ENCODE measurements around the gene THADA. TPM values are rescaled to one million over a fixed set of nuclear protein-coding genes. Genes with fewer than 3 reads are reported as not detected.
A peak's percentile ranks its signal among the peaks of the same experiment; 100 is the strongest.

THADA gene
- total RNA-seq, 1 donor from 2014 or later, result 28.3 TPM

DNA sequence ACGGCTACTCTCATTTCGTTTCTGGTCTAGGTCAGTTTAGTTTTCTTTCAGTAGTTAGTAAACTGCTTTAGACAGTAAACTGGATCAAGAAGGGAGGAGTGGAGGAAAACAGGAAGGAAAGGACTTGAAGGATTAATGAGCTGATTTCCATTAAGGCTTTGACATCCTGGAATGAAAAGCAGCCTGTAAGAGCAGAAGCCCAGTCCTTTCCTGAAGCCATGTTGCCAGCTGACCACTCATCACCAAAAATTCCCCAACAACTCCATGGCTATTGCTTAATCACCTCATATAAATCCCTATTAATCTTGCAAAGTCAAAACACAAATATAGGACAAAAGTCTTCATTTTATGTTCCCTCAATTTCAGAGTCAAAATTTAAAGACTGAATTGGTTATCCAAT, 255.8 kb downstream of the THADA start:
- DNase-seq (ENCODE audit: extremely low spot score, unreplicated experiment), result no peak
- H3K27me3 Mint-ChIP-seq (ENCODE audit: unreplicated experiment), result no peaks in the 10 kb centered on the region
- peaks cover 3% of the 10 kb centered on the region for H3K36me3 Mint-ChIP-seq (ENCODE audit: unreplicated experiment)
- H3K4me1 Mint-ChIP-seq (ENCODE audit: unreplicated experiment), result peaks cover 77% of the 10 kb centered on the region
- peak overlapping the region; percentile 55 for H3K27ac Mint-ChIP-seq (ENCODE audit: unreplicated experiment)
- no peaks in the 10 kb centered on the region for H3K9me3 Mint-ChIP-seq (ENCODE audit: unreplicated experiment)
- TF ChIP-seq, protein P1, sequence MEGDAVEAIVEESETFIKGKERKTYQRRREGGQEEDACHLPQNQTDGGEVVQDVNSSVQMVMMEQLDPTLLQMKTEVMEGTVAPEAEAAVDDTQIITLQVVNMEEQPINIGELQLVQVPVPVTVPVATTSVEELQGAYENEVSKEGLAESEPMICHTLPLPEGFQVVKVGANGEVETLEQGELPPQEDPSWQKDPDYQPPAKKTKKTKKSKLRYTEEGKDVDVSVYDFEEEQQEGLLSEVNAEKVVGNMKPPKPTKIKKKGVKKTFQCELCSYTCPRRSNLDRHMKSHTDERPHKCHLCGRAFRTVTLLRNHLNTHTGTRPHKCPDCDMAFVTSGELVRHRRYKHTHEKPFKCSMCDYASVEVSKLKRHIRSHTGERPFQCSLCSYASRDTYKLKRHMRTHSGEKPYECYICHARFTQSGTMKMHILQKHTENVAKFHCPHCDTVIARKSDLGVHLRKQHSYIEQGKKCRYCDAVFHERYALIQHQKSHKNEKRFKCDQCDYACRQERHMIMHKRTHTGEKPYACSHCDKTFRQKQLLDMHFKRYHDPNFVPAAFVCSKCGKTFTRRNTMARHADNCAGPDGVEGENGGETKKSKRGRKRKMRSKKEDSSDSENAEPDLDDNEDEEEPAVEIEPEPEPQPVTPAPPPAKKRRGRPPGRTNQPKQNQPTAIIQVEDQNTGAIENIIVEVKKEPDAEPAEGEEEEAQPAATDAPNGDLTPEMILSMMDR (IDR thresholded peaks at IDR 0.05), result no peak
- no peak overlapping the region for H3K4me3 Mint-ChIP-seq (ENCODE audit: unreplicated experiment)

DNA sequence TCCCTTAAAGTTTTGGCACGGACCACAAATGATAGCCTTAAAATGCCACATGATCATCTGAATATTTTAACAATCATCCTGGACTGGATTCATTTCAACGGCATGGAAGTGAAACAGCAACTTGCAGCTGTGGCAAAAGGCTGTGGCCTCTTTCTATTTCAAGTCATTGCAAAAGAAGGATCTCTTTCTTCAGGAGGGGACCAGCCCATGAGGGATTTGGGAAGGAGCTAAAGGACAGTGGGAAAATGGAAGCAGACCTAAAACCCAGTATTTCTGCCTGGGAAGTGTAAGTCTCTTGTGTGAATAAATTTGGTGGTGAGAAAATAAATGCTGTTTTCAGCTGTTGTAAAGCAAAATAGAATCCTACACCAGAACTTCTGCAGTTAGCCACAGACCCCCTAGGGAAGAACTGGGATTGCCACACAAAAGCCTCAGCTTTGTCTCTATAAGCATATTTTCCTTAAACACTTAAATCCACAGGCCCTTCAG, 262.1 kb downstream of the THADA start:
- H3K9me3 Mint-ChIP-seq (ENCODE audit: unreplicated experiment), result no peaks in the 10 kb centered on the region
- H3K4me3 Mint-ChIP-seq (ENCODE audit: unreplicated experiment), result peak overlapping the region; percentile 50
- H3K4me1 Mint-ChIP-seq (ENCODE audit: unreplicated experiment), result peaks cover 63% of the 10 kb centered on the region
- no peaks in the 10 kb centered on the region for H3K36me3 Mint-ChIP-seq (ENCODE audit: unreplicated experiment)
- H3K27me3 Mint-ChIP-seq (ENCODE audit: unreplicated experiment), result no peaks in the 10 kb centered on the region
- peak overlapping the region; percentile 94 for H3K27ac Mint-ChIP-seq (ENCODE audit: unreplicated experiment)
- DNase-seq (ENCODE audit: extremely low spot score, unreplicated experiment), result no peak
- TF ChIP-seq, protein P1 (IDR thresholded peaks at IDR 0.05), result no peak

DNA sequence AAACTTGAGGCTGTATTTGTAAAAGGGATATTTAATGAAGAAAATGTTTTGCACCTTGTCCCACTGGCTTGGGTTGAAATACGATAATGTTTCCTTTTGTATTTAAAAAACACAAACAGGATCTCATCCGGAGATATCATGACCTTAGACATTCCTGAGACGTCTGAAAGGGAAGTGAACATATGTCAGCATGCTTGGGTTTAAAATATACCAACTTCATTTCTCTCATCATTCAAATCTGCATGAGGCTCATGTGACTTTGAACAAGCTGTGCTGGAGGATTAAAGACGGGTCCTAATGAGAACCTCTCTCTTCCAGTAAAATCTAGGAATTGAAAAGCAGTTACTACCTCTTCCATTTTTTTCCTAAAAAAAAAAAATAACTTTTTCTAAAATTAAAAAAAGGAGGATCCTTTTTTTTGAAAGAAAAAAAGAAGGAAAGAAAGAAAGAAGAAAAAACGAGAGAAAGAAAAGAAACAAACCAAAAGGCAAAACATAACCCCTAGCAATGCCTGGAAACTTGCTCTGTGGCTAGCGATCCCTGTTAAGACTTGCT, 262.7 kb downstream of the THADA start:
- Mint-ChIP-seq H3K36me3 (ENCODE audit: unreplicated experiment) (no peaks in the 10 kb centered on the region), H3K9me3 (ENCODE audit: unreplicated experiment) (no peaks in the 10 kb centered on the region), H3K27ac (ENCODE audit: unreplicated experiment) (peak overlapping the region; percentile 94), H3K4me3 (ENCODE audit: unreplicated experiment) (peak overlapping the region; percentile 50), H3K27me3 (ENCODE audit: unreplicated experiment) (no peaks in the 10 kb centered on the region), H3K4me1 (ENCODE audit: unreplicated experiment) (peaks cover 66% of the 10 kb centered on the region)
- no peak for DNase-seq (ENCODE audit: extremely low spot score, unreplicated experiment)
- TF ChIP-seq, protein P1 (IDR thresholded peaks at IDR 0.05), result no peak

DNA sequence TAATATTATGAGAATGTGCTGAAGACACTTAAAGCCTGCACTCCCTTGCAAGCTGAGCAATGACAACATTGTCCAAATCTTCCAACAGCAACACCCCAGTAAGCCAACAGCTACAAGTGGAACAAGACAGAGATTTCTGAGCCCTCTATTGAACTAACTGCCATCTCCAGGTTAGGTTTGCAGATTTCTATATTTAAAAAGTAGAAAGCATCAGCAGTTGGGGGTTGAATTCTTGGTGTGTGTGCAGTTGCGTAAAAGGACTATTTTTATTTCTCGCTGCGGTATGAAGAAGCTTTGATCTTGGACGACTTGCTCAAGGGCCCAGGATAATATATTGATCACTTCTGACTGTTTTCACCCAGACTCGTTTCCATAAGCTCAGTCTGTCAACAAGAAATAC, 263.2 kb downstream of the THADA start:
- TF ChIP-seq, protein P1 (IDR thresholded peaks at IDR 0.05), result no peak
- H3K27me3 Mint-ChIP-seq (ENCODE audit: unreplicated experiment), result no peaks in the 10 kb centered on the region
- H3K36me3 Mint-ChIP-seq (ENCODE audit: unreplicated experiment), result no peaks in the 10 kb centered on the region
- H3K4me1 Mint-ChIP-seq (ENCODE audit: unreplicated experiment), result peaks cover 67% of the 10 kb centered on the region
- H3K9me3 Mint-ChIP-seq (ENCODE audit: unreplicated experiment), result no peaks in the 10 kb centered on the region
- H3K27ac Mint-ChIP-seq (ENCODE audit: unreplicated experiment), result peak overlapping the region; percentile 94
- DNase-seq (ENCODE audit: extremely low spot score, unreplicated experiment), result no peak
- no peak overlapping the region for H3K4me3 Mint-ChIP-seq (ENCODE audit: unreplicated experiment)

DNA sequence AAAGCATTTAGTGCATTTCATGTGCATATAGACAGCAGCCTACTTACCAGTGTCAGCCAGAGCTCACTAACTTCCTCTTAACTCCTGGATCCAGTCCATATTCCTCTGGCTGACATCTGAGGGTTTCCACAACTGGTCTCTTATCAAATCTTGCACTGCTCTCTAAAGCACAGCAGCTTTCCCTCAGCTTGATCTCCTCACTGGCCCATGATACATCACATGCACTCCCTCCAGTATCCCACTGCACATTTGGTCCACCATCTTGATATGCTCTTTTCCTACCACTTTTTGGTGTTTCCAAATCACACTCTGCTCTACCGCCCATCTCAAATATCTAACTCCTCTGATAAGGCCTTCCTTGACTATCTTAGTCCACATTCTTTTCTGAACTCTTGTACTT, 264.4 kb downstream of the THADA start:
- DNase-seq (ENCODE audit: extremely low spot score, unreplicated experiment), result no peak
- Mint-ChIP-seq H3K27me3 (ENCODE audit: unreplicated experiment) (no peaks in the 10 kb centered on the region), H3K4me1 (ENCODE audit: unreplicated experiment) (peaks cover 56% of the 10 kb centered on the region), H3K4me3 (ENCODE audit: unreplicated experiment) (no peak overlapping the region), H3K36me3 (ENCODE audit: unreplicated experiment) (no peaks in the 10 kb centered on the region), H3K27ac (ENCODE audit: unreplicated experiment) (no peak overlapping the region), H3K9me3 (ENCODE audit: unreplicated experiment) (no peaks in the 10 kb centered on the region)
- TF ChIP-seq, protein P1 (IDR thresholded peaks at IDR 0.05), result no peak

All from osteocyte (in vitro differentiated cells).